Pulmonary artery endothelial cell (primary cell): ENCODE measurements around the gene CYP2U1. TPM values are rescaled to one million over a fixed set of nuclear protein-coding genes. Genes with fewer than 3 reads are reported as not detected.
"Not testable (repeated sequence)": the region's sequence is repeated elsewhere in the genome, so short reads cannot be mapped to it uniquely, and the experiment has no call there.

ENCODE experiments used
- DNase-seq: peaks from one replicate; pipeline ENCODE4 v3.0.0-alpha.2; 2011; ENCODE audit warnings: low read depth, low spot score
- total RNA-seq: library from RNA; depleted of rRNA; stranded (reverse); fragments of >200 nt; gene quantifications from 2 replicates; pipeline ENCODE4 v1.2.3, GENCODE V29; 2014

The CYP2U1 gene
- 4.9 and 14.5 TPM in 2 replicates for total RNA-seq

GRCh38 chr4:107930821-107931774 is at the start of gene CYP2U1:
Gene CYP2U1 (plus strand): TSS chr4:107931549. CDS start chr4:107931644, 95 bp downstream.
- peak; percentile 36 for DNase-seq

- DNase-seq, result no peak
Measured at GRCh38 chr4:107885865-107886264, 45.5 kb upstream of the CYP2U1 start.

GRCh38 chr4:107888237-107888636 is 43.1 kb upstream of the CYP2U1 start:
- DNase-seq, result no peak

- DNase-seq, result no peak
Measured at GRCh38 chr4:107890779-107891178, 40.6 kb upstream of the CYP2U1 start.

GRCh38 chr4:107891299-107891698 is 40.0 kb upstream of the CYP2U1 start:
- no peak for DNase-seq

GRCh38 chr4:107893171-107894137 is 37.9 kb upstream of the CYP2U1 start:
- DNase-seq, result no peak

GRCh38 chr4:107894138-107894603 is 37.2 kb upstream of the CYP2U1 start:
- no peak for DNase-seq

- peak; percentile 95 for DNase-seq
Measured at GRCh38 chr4:107896158-107896645, 35.1 kb upstream of the CYP2U1 start.

GRCh38 chr4:107896646-107897045 is 34.7 kb upstream of the CYP2U1 start:
- DNase-seq, result no peak

GRCh38 chr4:107897823-107898222 is 33.5 kb upstream of the CYP2U1 start:
- no peak for DNase-seq

GRCh38 chr4:107900067-107900466 is 31.3 kb upstream of the CYP2U1 start:
- DNase-seq, result no peak

GRCh38 chr4:107900508-107900907 is 30.8 kb upstream of the CYP2U1 start:
- no peak for DNase-seq

- no peak for DNase-seq
Measured at GRCh38 chr4:107901213-107901934, 30.0 kb upstream of the CYP2U1 start.

GRCh38 chr4:107902715-107903114 is 28.6 kb upstream of the CYP2U1 start:
- DNase-seq, result no peak

- not testable (repeated sequence) for DNase-seq
Measured at GRCh38 chr4:107905082-107905481, 26.3 kb upstream of the CYP2U1 start.

- DNase-seq, result no peak
Measured at GRCh38 chr4:107906458-107907100, 24.8 kb upstream of the CYP2U1 start.

- DNase-seq, result no peak
Measured at GRCh38 chr4:107908377-107908776, 23.0 kb upstream of the CYP2U1 start.

GRCh38 chr4:107913283-107913899 is 18.0 kb upstream of the CYP2U1 start:
- peak; percentile 29 for DNase-seq

GRCh38 chr4:107915220-107915619 is 16.1 kb upstream of the CYP2U1 start:
- DNase-seq, result no peak

GRCh38 chr4:107916623-107917022 is 14.7 kb upstream of the CYP2U1 start:
- no peak for DNase-seq
